ENCODE results near the gene RGS12. TPM values are rescaled to one million over a fixed set of nuclear protein-coding genes. Genes with fewer than 3 reads are reported as not detected.

Gene RGS12
- total RNA-seq, 2 donors from 2014 or later, result 45.2 to 48.6 TPM

DNA sequence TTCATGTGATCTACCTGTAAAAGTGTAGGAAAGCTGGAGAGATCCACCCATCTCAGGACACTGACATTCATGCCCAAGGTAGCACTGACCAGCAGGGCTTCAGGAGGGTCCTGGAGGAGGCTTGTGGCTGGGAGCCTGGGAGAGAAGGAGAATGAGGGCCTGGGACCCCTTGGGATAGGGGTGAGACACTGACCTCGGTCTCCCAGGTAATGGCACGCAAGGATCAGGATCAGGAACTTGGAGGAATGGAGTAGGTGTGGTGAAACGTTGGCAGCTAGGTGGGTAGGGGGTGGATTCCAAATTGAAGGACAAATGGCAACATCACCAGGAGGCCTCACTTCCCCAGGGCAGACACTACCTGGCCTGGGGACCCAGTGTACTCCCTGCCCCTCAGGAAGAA lies 12.4 kb upstream of the RGS12 start:
- Mint-ChIP-seq H3K4me3 (no peak overlapping the region), H3K27me3 (ENCODE audit: insufficient read depth) (peaks cover 9% of the 10 kb centered on the region), H3K4me1 (no peaks in the 10 kb centered on the region), H3K36me3 (ENCODE audit: low read depth) (peaks cover 3% of the 10 kb centered on the region), H3K9me3 (peaks cover 17% of the 10 kb centered on the region), H3K27ac (no peak overlapping the region)
- TF ChIP-seq, protein P1, sequence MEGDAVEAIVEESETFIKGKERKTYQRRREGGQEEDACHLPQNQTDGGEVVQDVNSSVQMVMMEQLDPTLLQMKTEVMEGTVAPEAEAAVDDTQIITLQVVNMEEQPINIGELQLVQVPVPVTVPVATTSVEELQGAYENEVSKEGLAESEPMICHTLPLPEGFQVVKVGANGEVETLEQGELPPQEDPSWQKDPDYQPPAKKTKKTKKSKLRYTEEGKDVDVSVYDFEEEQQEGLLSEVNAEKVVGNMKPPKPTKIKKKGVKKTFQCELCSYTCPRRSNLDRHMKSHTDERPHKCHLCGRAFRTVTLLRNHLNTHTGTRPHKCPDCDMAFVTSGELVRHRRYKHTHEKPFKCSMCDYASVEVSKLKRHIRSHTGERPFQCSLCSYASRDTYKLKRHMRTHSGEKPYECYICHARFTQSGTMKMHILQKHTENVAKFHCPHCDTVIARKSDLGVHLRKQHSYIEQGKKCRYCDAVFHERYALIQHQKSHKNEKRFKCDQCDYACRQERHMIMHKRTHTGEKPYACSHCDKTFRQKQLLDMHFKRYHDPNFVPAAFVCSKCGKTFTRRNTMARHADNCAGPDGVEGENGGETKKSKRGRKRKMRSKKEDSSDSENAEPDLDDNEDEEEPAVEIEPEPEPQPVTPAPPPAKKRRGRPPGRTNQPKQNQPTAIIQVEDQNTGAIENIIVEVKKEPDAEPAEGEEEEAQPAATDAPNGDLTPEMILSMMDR (conservative IDR thresholded peaks at IDR 0.05), result no peak
- no peaks in the 10 kb centered on the region for H3K4me1 ChIP-seq (ENCODE audit: control insufficient read depth, insufficient read depth, low read length)
- H3K4me3 ChIP-seq (ENCODE audit: low read length), result no peak overlapping the region
- peaks cover 5% of the 10 kb centered on the region for H3K9me3 ChIP-seq (ENCODE audit: control insufficient read depth, low read length)
- no peaks in the 10 kb centered on the region for H3K27me3 ChIP-seq (ENCODE audit: control insufficient read depth, insufficient read depth, low read length, poor library complexity, severe bottlenecking)
- H3K36me3 ChIP-seq (ENCODE audit: control insufficient read depth, insufficient read depth, low read length), result no peaks in the 10 kb centered on the region
- H3K9ac ChIP-seq (ENCODE audit: extremely low read depth, low read length, poor library complexity, severe bottlenecking), result no peak overlapping the region
- WGBS, 2 experiments (ENCODE audit: insufficient coverage in 1 of 2, insufficient read length in 1 of 2), result 69 to 80% methylated on average over 2 to 3 of the region's 3 CpGs
- H3K27ac ChIP-seq (ENCODE audit: low read depth, low read length), result no peak overlapping the region
- no peak for DNase-seq

DNA sequence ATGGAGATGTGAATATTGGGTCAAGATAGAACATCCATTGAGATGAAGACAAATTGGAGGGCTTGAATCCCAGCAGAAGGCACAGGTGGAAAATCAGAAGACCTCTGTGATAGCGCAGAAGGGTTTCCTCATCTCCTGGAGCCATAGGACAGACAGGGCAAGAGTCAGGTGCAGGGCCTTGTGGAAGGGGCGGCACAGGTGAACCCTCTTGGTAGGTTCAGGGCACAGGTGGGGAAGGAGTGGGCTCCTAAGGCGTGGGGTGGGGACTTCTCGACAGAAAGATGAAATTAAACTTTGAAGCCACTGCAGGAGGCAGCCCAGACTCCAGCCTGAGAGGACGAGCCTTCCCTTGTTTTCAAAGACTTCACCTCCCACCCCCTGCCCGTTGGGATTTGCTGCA lies 9.3 kb upstream of the RGS12 start:
- Mint-ChIP-seq H3K9me3 (peaks cover 17% of the 10 kb centered on the region), H3K4me1 (no peaks in the 10 kb centered on the region), H3K36me3 (ENCODE audit: low read depth) (peaks cover 3% of the 10 kb centered on the region), H3K4me3 (no peak overlapping the region), H3K27me3 (ENCODE audit: insufficient read depth) (peaks cover 9% of the 10 kb centered on the region), H3K27ac (no peak overlapping the region)
- peaks cover 5% of the 10 kb centered on the region for H3K9me3 ChIP-seq (ENCODE audit: control insufficient read depth, low read length)
- WGBS, 2 experiments (ENCODE audit: insufficient coverage in 1 of 2, insufficient read length in 1 of 2), result 92 to 100% methylated on average over 3 to 6 of the region's 6 CpGs
- no peaks in the 10 kb centered on the region for H3K27me3 ChIP-seq (ENCODE audit: control insufficient read depth, insufficient read depth, low read length, poor library complexity, severe bottlenecking)
- no peak overlapping the region for H3K27ac ChIP-seq (ENCODE audit: low read depth, low read length)
- DNase-seq, result no peak
- no peak overlapping the region for H3K9ac ChIP-seq (ENCODE audit: extremely low read depth, low read length, poor library complexity, severe bottlenecking)
- TF ChIP-seq, protein P1 (conservative IDR thresholded peaks at IDR 0.05), result no peak
- H3K4me3 ChIP-seq (ENCODE audit: low read length), result no peak overlapping the region
- no peaks in the 10 kb centered on the region for H3K36me3 ChIP-seq (ENCODE audit: control insufficient read depth, insufficient read depth, low read length)
- no peaks in the 10 kb centered on the region for H3K4me1 ChIP-seq (ENCODE audit: control insufficient read depth, insufficient read depth, low read length)

DNA sequence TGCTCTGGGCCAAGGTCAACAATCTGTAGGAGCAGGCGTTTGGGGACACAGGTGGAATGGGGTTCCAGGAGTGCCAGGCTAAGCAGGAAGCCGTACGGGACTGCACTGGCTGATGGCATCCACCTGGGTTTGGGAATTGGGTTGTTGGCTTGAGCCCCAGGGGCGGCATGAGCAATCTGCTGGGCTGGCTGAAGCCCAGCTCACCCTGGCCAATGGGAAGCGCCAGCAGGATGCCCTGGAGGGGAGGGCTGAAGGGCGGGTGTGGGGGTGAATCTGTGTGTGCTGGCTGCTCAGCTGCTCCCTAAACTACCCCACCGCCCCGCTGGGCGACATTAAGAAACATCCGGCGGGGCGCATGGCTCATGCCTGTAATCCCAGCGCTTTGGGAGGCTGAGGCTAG lies 8.9 kb upstream of the RGS12 start:
- peaks cover 16% of the 10 kb centered on the region for H3K9me3 Mint-ChIP-seq
- no peak for DNase-seq
- peaks cover 5% of the 10 kb centered on the region for H3K9me3 ChIP-seq (ENCODE audit: control insufficient read depth, low read length)
- no peaks in the 10 kb centered on the region for H3K4me1 Mint-ChIP-seq
- H3K4me3 Mint-ChIP-seq, result no peak overlapping the region
- peaks cover 3% of the 10 kb centered on the region for H3K36me3 Mint-ChIP-seq (ENCODE audit: low read depth)
- TF ChIP-seq, protein P1 (conservative IDR thresholded peaks at IDR 0.05), result no peak
- H3K36me3 ChIP-seq (ENCODE audit: control insufficient read depth, insufficient read depth, low read length), result no peaks in the 10 kb centered on the region
- H3K9ac ChIP-seq (ENCODE audit: extremely low read depth, low read length, poor library complexity, severe bottlenecking), result no peak overlapping the region
- H3K27me3 Mint-ChIP-seq (ENCODE audit: insufficient read depth), result peaks cover 7% of the 10 kb centered on the region
- no peak overlapping the region for H3K4me3 ChIP-seq (ENCODE audit: low read length)
- no peak overlapping the region for H3K27ac Mint-ChIP-seq
- no peak overlapping the region for H3K27ac ChIP-seq (ENCODE audit: low read depth, low read length)
- no peaks in the 10 kb centered on the region for H3K27me3 ChIP-seq (ENCODE audit: control insufficient read depth, insufficient read depth, low read length, poor library complexity, severe bottlenecking)
- WGBS, 2 experiments (ENCODE audit: insufficient coverage in 1 of 2, insufficient read length in 1 of 2), result 92 to 94% methylated on average over 9 to 13 of the region's 13 CpGs
- no peaks in the 10 kb centered on the region for H3K4me1 ChIP-seq (ENCODE audit: control insufficient read depth, insufficient read depth, low read length)

Data from endodermal cell (in vitro differentiated cells).